Panc1 (cell line): Measurements from ENCODE around the gene AQP12B. TPM values are rescaled to one million over a fixed set of nuclear protein-coding genes. Genes with fewer than 3 reads are reported as not detected.

Source experiments
- ATAC-seq: fragments of 200-7000 bp; cut with Tn5 transposase; 2 replicates; pipeline ENCODE4 v1.9.1; 2020; ENCODE audit warnings: mild to moderate bottlenecking, moderate library complexity
- BruUV-seq: library from RNA; stranded (reverse); fragments of 400-500 nt; replicated peaks from 2 replicates; lab custom pipeline; 2021; lab: Mats Ljungman, UMichigan
- CTCF ChIA-PET: fragments of 300-600 bp; sonication (Branson Sonifier 250); formaldehyde crosslinking; loops from one replicate; lab custom pipeline; 2022; ENCODE audit warnings: antibody characterized with exemption; lab: Charles Lee
- POLR2A ChIA-PET: fragments of 300-600 bp; sonication (Branson Sonifier 250); formaldehyde crosslinking; loops from one replicate; lab custom pipeline; 2022; ENCODE audit warnings: antibody characterized with exemption; lab: Charles Lee
- DNase-seq: peaks from one replicate; pipeline ENCODE4 v3.0.0-alpha.2; 2010; ENCODE audit warnings: low read depth, low spot score
- H3K27ac ChIP-seq: 2 replicates; pipeline ENCODE4 v1.5.1; 2011; ENCODE audit warnings: mild to moderate bottlenecking, low read length, inconsistent platforms
- H3K27me3 ChIP-seq: fragments of 200-500 bp; sonication (Bioruptor generic); 2 replicates; pipeline ENCODE4 v1.6.0; 2014; ENCODE audit warnings: low read length, inconsistent platforms; ENCODE audit not compliant: control insufficient read depth, insufficient read depth
- H3K36me3 ChIP-seq: fragments of 200-500 bp; sonication (Bioruptor generic); 2 replicates; pipeline ENCODE4 v1.5.1; 2014; ENCODE audit warnings: inconsistent platforms, mild to moderate bottlenecking, low read length, moderate library complexity; ENCODE audit not compliant: control insufficient read depth, insufficient read depth
- H3K4me1 ChIP-seq: 2 replicates; pipeline ENCODE4 v1.5.1; 2011; ENCODE audit warnings: inconsistent platforms, mild to moderate bottlenecking, low read length, moderate library complexity; ENCODE audit not compliant: control insufficient read depth, insufficient read depth
- H3K4me3 ChIP-seq, 2 experiments: 2 replicates each; pipeline ENCODE4 v1.5.1; 2011 to 2012; ENCODE audit warnings: low read depth in 2 of 2, low read length in 2 of 2, mild to moderate bottlenecking in 2 of 2, inconsistent platforms in 1 of 2, moderate library complexity in 1 of 2
- H3K9me3 ChIP-seq: fragments of 200-500 bp; sonication (Bioruptor generic); 2 replicates; pipeline ENCODE4 v1.5.1; 2014; ENCODE audit warnings: low read depth, mild to moderate bottlenecking, inconsistent platforms, low read length, moderate library complexity; ENCODE audit not compliant: control insufficient read depth, insufficient read depth
- POLR2AphosphoS5 ChIP-seq: IDR thresholded peaks from 2 replicates; pipeline ENCODE4 v1.6.1; 2012; ENCODE audit warnings: mild to moderate bottlenecking, low read depth, low read length, moderate library complexity
- SIN3A ChIP-seq: IDR thresholded peaks from 2 replicates; pipeline ENCODE4 v1.6.1; 2012; ENCODE audit warnings: low read depth, mild to moderate bottlenecking, low read length, moderate library complexity, borderline replicate concordance; ENCODE audit not compliant: insufficient read depth
- TCF7L2 ChIP-seq: IDR thresholded peaks from 2 replicates; pipeline ENCODE4 v1.6.1; 2011; ENCODE audit warnings: mild to moderate bottlenecking, low read depth, low read length, inconsistent platforms
- in situ Hi-C: cut with HindIII; loops from 2 replicates; pipeline ENCODE4 v1.10.0; 2016; ENCODE audit warnings: low sequenced_read_pairs, low pct_unique_long_range_greater_than_20kb
- intact Hi-C: fragments of 100-400 bp; cut with micrococcal nuclease; formaldehyde crosslinking; loops from one replicate; pipeline ENCODE4 v1.10.0; 2022; ENCODE audit not compliant: unreplicated experiment
- total RNA-seq: library from RNA; stranded (reverse); gene quantifications from one replicate; pipeline ENCODE4 v1.2.1, GENCODE V29; 2021; ENCODE audit not compliant: unreplicated experiment
- TF ChIP-seq, protein P1 (sequence below): fragments of 450-650 bp; IDR thresholded peaks from 2 replicates; pipeline ENCODE4 v1.5.1; 2017; ENCODE audit warnings: mild to moderate bottlenecking
- TF ChIP-seq, protein P2 (sequence below), 2 experiments: IDR thresholded peaks; 2 replicates each; pipeline ENCODE4 v1.6.1; 2011 to 2012; ENCODE audit warnings: low read depth in 2 of 2, control low read depth in 1 of 2, low read length in 1 of 2, mild to moderate bottlenecking in 1 of 2, moderate library complexity in 1 of 2; ENCODE audit not compliant: insufficient read depth in 1 of 2

The AQP12B gene
- total RNA-seq, 1 experiment from 2014 or later: not detected

DNA sequence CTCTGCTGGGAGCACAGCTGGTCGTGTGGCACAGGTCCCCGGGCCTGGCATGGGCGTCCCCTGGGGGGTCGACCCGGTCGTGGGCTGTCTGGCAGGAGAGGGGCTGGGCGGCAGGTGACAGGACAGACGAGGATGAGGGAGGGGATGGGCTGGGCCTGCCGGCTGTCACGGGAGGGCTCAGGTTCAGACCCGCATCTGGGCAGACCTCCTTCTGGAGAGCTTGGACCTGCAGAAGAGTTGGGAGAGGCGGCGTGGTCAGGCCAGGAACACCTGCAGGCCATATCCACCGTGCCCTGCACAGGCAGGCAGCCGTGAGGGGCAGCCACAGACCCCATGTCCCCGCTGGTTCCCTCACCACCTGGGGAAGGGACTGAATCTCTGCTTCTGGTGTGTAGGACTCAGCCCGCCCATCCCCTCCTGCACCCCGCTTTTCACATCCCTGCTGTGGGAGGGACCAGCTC, 34.5 kb upstream of the AQP12B start:
- H3K4me3 ChIP-seq: no peak overlapping the region
- intact Hi-C loops (no loop called here), in situ Hi-C loops (no loop called here)
- DNase-seq: no peak
- POLR2A ChIA-PET: no interaction called here
- no TSS peak for BruUV-seq
- H3K4me1 ChIP-seq: no peaks in the 10 kb centered on the region; the same call in 1 of the 2 replicates
- no peaks in the 10 kb centered on the region for H3K27me3 ChIP-seq
- no peaks in the 10 kb centered on the region for H3K36me3 ChIP-seq
- CTCF ChIA-PET: no interaction called here
- ATAC-seq: no peak
- no peaks in the 10 kb centered on the region for H3K9me3 ChIP-seq
- TF ChIP-seq, protein P1, sequence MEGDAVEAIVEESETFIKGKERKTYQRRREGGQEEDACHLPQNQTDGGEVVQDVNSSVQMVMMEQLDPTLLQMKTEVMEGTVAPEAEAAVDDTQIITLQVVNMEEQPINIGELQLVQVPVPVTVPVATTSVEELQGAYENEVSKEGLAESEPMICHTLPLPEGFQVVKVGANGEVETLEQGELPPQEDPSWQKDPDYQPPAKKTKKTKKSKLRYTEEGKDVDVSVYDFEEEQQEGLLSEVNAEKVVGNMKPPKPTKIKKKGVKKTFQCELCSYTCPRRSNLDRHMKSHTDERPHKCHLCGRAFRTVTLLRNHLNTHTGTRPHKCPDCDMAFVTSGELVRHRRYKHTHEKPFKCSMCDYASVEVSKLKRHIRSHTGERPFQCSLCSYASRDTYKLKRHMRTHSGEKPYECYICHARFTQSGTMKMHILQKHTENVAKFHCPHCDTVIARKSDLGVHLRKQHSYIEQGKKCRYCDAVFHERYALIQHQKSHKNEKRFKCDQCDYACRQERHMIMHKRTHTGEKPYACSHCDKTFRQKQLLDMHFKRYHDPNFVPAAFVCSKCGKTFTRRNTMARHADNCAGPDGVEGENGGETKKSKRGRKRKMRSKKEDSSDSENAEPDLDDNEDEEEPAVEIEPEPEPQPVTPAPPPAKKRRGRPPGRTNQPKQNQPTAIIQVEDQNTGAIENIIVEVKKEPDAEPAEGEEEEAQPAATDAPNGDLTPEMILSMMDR: no peak
- TF ChIP-seq TCF7L2 (no peak), SIN3A (no peak), POLR2AphosphoS5 (no peak)
- TF ChIP-seq, protein P2, sequence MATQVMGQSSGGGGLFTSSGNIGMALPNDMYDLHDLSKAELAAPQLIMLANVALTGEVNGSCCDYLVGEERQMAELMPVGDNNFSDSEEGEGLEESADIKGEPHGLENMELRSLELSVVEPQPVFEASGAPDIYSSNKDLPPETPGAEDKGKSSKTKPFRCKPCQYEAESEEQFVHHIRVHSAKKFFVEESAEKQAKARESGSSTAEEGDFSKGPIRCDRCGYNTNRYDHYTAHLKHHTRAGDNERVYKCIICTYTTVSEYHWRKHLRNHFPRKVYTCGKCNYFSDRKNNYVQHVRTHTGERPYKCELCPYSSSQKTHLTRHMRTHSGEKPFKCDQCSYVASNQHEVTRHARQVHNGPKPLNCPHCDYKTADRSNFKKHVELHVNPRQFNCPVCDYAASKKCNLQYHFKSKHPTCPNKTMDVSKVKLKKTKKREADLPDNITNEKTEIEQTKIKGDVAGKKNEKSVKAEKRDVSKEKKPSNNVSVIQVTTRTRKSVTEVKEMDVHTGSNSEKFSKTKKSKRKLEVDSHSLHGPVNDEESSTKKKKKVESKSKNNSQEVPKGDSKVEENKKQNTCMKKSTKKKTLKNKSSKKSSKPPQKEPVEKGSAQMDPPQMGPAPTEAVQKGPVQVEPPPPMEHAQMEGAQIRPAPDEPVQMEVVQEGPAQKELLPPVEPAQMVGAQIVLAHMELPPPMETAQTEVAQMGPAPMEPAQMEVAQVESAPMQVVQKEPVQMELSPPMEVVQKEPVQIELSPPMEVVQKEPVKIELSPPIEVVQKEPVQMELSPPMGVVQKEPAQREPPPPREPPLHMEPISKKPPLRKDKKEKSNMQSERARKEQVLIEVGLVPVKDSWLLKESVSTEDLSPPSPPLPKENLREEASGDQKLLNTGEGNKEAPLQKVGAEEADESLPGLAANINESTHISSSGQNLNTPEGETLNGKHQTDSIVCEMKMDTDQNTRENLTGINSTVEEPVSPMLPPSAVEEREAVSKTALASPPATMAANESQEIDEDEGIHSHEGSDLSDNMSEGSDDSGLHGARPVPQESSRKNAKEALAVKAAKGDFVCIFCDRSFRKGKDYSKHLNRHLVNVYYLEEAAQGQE (IDR thresholded peaks at IDR 0.05; ENCODE audit: insufficient read depth in 1 of 2, low read depth in 2 of 2, low read length in 1 of 2): no peak
- H3K27ac ChIP-seq: no peak overlapping the region

DNA sequence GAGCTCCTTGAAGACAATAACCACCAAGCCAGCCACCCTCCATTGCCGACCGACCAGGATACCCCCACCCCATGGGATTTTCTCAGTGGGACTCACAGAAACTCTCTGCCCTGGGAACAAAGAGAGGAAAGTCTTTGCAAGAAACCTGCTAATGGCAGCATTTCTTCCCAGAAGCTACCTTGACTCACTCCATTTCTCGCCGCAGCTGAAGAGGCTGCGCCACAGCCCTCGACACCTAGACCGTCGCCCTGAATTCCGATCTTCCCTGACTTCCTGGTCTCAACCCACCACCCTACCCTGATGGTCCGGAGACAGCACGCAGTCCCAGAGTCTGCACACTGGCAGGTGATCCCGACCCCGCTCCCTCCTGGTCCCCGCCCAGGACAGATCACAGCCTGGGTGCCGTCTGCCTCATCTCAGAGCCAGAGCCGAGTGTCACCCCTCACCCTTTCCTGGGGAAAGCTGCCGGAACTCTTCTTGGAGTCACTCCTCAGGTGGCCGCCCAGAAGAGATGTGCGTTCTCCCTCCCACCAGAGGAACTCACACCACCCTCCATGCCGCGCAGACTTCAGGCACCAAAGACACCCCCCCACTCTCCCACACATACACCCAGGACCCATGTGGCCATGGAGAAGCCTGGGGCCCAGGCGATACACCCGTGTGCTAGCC, 33.6 kb upstream of the AQP12B start:
- Histone ChIP-seq H3K27ac (no peak overlapping the region), H3K36me3 (no peaks in the 10 kb centered on the region), H3K27me3 (no peaks in the 10 kb centered on the region), H3K9me3 (no peaks in the 10 kb centered on the region), H3K4me1 (no peaks in the 10 kb centered on the region; the same call in 1 of the 2 replicates), H3K4me3 (no peak overlapping the region)
- intact Hi-C loops (no loop called here), in situ Hi-C loops (no loop called here)
- TF ChIP-seq, protein P1: no peak
- TF ChIP-seq POLR2AphosphoS5 (no peak), TCF7L2 (no peak), SIN3A (no peak)
- TF ChIP-seq, protein P2 (IDR thresholded peaks at IDR 0.05; ENCODE audit: insufficient read depth in 1 of 2, low read depth in 2 of 2, low read length in 1 of 2): no peak
- BruUV-seq: TSS peak; percentile 83
- POLR2A ChIA-PET: no interaction called here
- ATAC-seq (no peak), DNase-seq (no peak)
- CTCF ChIA-PET: no interaction called here
